Epithelial cell of prostate (primary cell): ENCODE data around the gene MAP9.
A peak's percentile ranks its signal among the peaks of the same experiment; 100 is the strongest.
"Not testable (repeated sequence)": the region's sequence is repeated elsewhere in the genome, so short reads cannot be mapped to it uniquely, and the experiment has no call there.

ENCODE experiments used
- DNase-seq: peaks from one replicate; pipeline ENCODE4 v3.0.0-alpha.2; 2011; ENCODE audit warnings: low read depth, low spot score
- H3K27ac ChIP-seq: fragments of 450-650 bp; 2 replicates; pipeline ENCODE4 v1.5.1; 2017; ENCODE audit warnings: mild to moderate bottlenecking

Gene MAP9

GRCh38 chr4:155367608-155368007, 9.2 kb downstream of the MAP9 start:
- no peak for DNase-seq
- H3K27ac ChIP-seq = no peak overlapping the region

GRCh38 chr4:155353923-155354540, 22.7 kb downstream of the MAP9 start:
- H3K27ac ChIP-seq = no peak overlapping the region
- DNase-seq = no peak

- peak; percentile 27 for DNase-seq
Observed at GRCh38 chr4:155342142-155342541, 34.6 kb downstream of the MAP9 start.

GRCh38 chr4:155339999-155340398, 36.8 kb downstream of the MAP9 start:
- DNase-seq = no peak
- H3K27ac ChIP-seq = no peak overlapping the region

More at GRCh38 chr4:155342142-155342541, 34.6 kb downstream of the MAP9 start:
- no peak overlapping the region for H3K27ac ChIP-seq

GRCh38 chr4:155339588-155339987, 37.2 kb downstream of the MAP9 start:
- no peak for DNase-seq
- no peak overlapping the region for H3K27ac ChIP-seq

GRCh38 chr4:155338196-155338595, 38.6 kb downstream of the MAP9 start:
- H3K27ac ChIP-seq = no peak overlapping the region
- DNase-seq = no peak

GRCh38 chr4:155336242-155336641, 40.5 kb downstream of the MAP9 start:
- H3K27ac ChIP-seq = no peak overlapping the region
- no peak for DNase-seq

GRCh38 chr4:155331478-155331877, 45.3 kb downstream of the MAP9 start:
- H3K27ac ChIP-seq = no peak overlapping the region
- DNase-seq = no peak

GRCh38 chr4:155322782-155323181, 54.0 kb downstream of the MAP9 start:
- DNase-seq = no peak
- no peak overlapping the region for H3K27ac ChIP-seq

GRCh38 chr4:155321006-155321405, 55.8 kb downstream of the MAP9 start:
- no peak overlapping the region for H3K27ac ChIP-seq
- DNase-seq = no peak

- no peak for DNase-seq
- no peak overlapping the region for H3K27ac ChIP-seq
Observed at GRCh38 chr4:155319516-155319915, 57.2 kb downstream of the MAP9 start.

- DNase-seq = peak; percentile 3
- not testable (repeated sequence) for H3K27ac ChIP-seq
Observed at GRCh38 chr4:155312027-155312426, 64.7 kb downstream of the MAP9 start.

GRCh38 chr4:155307731-155308277, 69.0 kb downstream of the MAP9 start:
- H3K27ac ChIP-seq = no peak overlapping the region
- DNase-seq = no peak

- no peak overlapping the region for H3K27ac ChIP-seq
- no peak for DNase-seq
Observed at GRCh38 chr4:155305619-155306018, 71.1 kb downstream of the MAP9 start.

- peak; percentile 18 for DNase-seq
Observed at GRCh38 chr4:155304375-155304774, 72.4 kb downstream of the MAP9 start.

GRCh38 chr4:155299103-155299502, 77.7 kb downstream of the MAP9 start:
- DNase-seq = no peak
- H3K27ac ChIP-seq = no peak overlapping the region

More at GRCh38 chr4:155304375-155304774, 72.4 kb downstream of the MAP9 start:
- H3K27ac ChIP-seq = no peak overlapping the region
